Adrenal gland (tissue), 12 donors: ENCODE results near the gene ADAMTS13. TPM values are rescaled to one million over a fixed set of nuclear protein-coding genes. Genes with fewer than 3 reads are reported as not detected.
"Not testable (repeated sequence)": the region's sequence is repeated elsewhere in the genome, so short reads cannot be mapped to it uniquely, and the experiment has no call there.

ENCODE experiments used
- DNase-seq, 7 donors: peaks; one replicate each; pipeline ENCODE4 v3.0.0-alpha.2; 2019 to 2020
- H3K27ac ChIP-seq, 5 donors: fragments of 200-600 bp; sonication (generic) in 4 of 5; 1 replicate in 3 of 5; 2 replicates in 2 of 5; pipeline versions ENCODE4 v1.5.1 to v1.8.0; 2016 to 2020; ENCODE audit warnings: mild to moderate bottlenecking in 1 of 5
- H3K27me3 ChIP-seq: fragments of 200-600 bp; 2 replicates; pipeline ENCODE4 v1.8.0; 2021
- H3K36me3 ChIP-seq, 2 donors: fragments of 200-600 bp; replicated peaks in 1 of 2; 1 replicate in 1 of 2; 2 replicates in 1 of 2; pipeline versions ENCODE4 v1.5.1 to v1.8.0; 2018 to 2022
- H3K4me1 ChIP-seq, 2 donors: fragments of 200-600 bp; replicated peaks in 1 of 2; 1 replicate in 1 of 2; 2 replicates in 1 of 2; pipeline versions ENCODE4 v1.5.1 to v1.8.0; 2018 to 2021
- H3K4me3 ChIP-seq, 4 donors: fragments of 200-600 bp; sonication (generic) in 3 of 4; one replicate each; pipeline ENCODE4 v1.5.1; 2016 to 2018
- H3K9me3 ChIP-seq, 3 donors: fragments of 200-600 bp; sonication (generic) in 1 of 3; replicated peaks in 1 of 3; 1 replicate in 2 of 3; 2 replicates in 1 of 3; pipeline versions ENCODE4 v1.5.1 to v1.8.0; 2016 to 2021
- POLR2A ChIP-seq, 2 donors: fragments of 450-650 bp; IDR thresholded peaks; one replicate each; pipeline ENCODE4 v1.6.1; 2017; ENCODE audit warnings: antibody characterized with exemption in 2 of 2, mild to moderate bottlenecking in 2 of 2, moderate library complexity in 1 of 2
- WGBS, 4 donors: extraction: QIAGEN DNeasy Blood & Tissue Kit in 2 of 4; methylation state at CpG; one replicate each; pipeline versions ENCODE4 v1.1.5 to v1.1.7; 2013 to 2017; 5-methylcytosine and 5-hydroxymethylcytosine counted together
- intact Hi-C, 2 donors: fragments of 100-400 bp; cut with DNase I; formaldehyde crosslinking; loops; one replicate each; pipeline versions ENCODE4 v1.14.1 to v1.15.0; 2022 to 2023
- polyA plus RNA-seq, 3 donors: library from polyadenylated mRNA; stranded (reverse); fragments of 200-250 nt in 2 of 3; fragments of 350-450 nt in 1 of 3; fragmentation: Illumina TruSeq in 1 of 3; extraction: RNeasy Lipid Tissue Mini Kit (QIAGEN cat#74804) in 1 of 3; gene quantifications; one replicate each; pipeline ENCODE4 v1.2.3, GENCODE V29; 2013 to 2014
- total RNA-seq, 9 donors: library from RNA; depleted of rRNA in 4 of 9; stranded (reverse); fragments of >200 nt in 4 of 9; fragments of 120-200 nt in 1 of 9; fragmentation: NEBNext Ultra II Directional in 1 of 9; extraction: Animal tissue kit (Norgen Biotek cat#: 25700) in 1 of 9; gene quantifications; one replicate each; pipeline versions ENCODE4 v1.1.0 to v1.2.4, GENCODE V29; 2013 to 2023
- TF ChIP-seq, protein P1 (sequence below), 6 experiments: fragments of 450-650 bp in 4 of 6; fragments of 200-600 bp in 2 of 6; sonication (generic) in 1 of 6; IDR thresholded peaks; 1 replicate in 5 of 6; 2 replicates in 1 of 6; pipeline versions ENCODE4 v1.5.1 to v1.8.0; 2016 to 2021; ENCODE audit warnings: antibody characterized with exemption in 6 of 6, mild to moderate bottlenecking in 2 of 6, moderate library complexity in 1 of 6
- donor health status: healthy with polysubstance abuse.
- donor health status: Bipolar disorder and iron deficiency.
- donor health status: DM: yes; HTN: yes; CAD: no.
- donor health status: DM: no; HTN: no; CAD: no.
- donor health status: DM: no; HTN: no; CAD: no.
- donor health status: DM: yes; HTN: yes; CAD: no.

Gene ADAMTS13
- total and polyA plus RNA-seq, 12 donors: 0.15 to 19.9 (median 2.0) TPM

- DNase-seq: no peak
- H3K9me3 ChIP-seq: no peaks in the 10 kb centered on the region
- no peak overlapping the region for H3K27ac ChIP-seq
- 75 to 90% (median 83%) methylated on average over 4 to 23 of the region's 23 CpGs for WGBS, 4 donors
- intact Hi-C loops: no loop called here
- H3K27me3 ChIP-seq: no peaks in the 10 kb centered on the region
- H3K36me3 ChIP-seq: no peaks in the 10 kb centered on the region
- no peak overlapping the region for H3K4me3 ChIP-seq
- no peaks in the 10 kb centered on the region for H3K4me1 ChIP-seq
- TF ChIP-seq, protein P1, sequence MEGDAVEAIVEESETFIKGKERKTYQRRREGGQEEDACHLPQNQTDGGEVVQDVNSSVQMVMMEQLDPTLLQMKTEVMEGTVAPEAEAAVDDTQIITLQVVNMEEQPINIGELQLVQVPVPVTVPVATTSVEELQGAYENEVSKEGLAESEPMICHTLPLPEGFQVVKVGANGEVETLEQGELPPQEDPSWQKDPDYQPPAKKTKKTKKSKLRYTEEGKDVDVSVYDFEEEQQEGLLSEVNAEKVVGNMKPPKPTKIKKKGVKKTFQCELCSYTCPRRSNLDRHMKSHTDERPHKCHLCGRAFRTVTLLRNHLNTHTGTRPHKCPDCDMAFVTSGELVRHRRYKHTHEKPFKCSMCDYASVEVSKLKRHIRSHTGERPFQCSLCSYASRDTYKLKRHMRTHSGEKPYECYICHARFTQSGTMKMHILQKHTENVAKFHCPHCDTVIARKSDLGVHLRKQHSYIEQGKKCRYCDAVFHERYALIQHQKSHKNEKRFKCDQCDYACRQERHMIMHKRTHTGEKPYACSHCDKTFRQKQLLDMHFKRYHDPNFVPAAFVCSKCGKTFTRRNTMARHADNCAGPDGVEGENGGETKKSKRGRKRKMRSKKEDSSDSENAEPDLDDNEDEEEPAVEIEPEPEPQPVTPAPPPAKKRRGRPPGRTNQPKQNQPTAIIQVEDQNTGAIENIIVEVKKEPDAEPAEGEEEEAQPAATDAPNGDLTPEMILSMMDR (IDR thresholded peaks at IDR 0.05): no peak
- TF ChIP-seq POLR2A (IDR thresholded peaks at IDR 0.05): no peak
Observed at GRCh38 chr9:133445293-133445969, 23.3 kb downstream of the ADAMTS13 start.

GRCh38 chr9:133448487-133448972 lies 26.4 kb downstream of the ADAMTS13 start:
- H3K27ac ChIP-seq: no peak overlapping the region
- no peaks in the 10 kb centered on the region for H3K27me3 ChIP-seq
- TF ChIP-seq POLR2A (IDR thresholded peaks at IDR 0.05): no peak
- TF ChIP-seq, protein P1 (IDR thresholded peaks at IDR 0.05): no peak
- H3K4me3 ChIP-seq: no peak overlapping the region
- WGBS, 4 donors: 66 to 87% (median 73%) methylated on average over 3 to 13 of the region's 13 CpGs
- no peaks in the 10 kb centered on the region for H3K36me3 ChIP-seq
- intact Hi-C loops: no loop called here
- no peak for DNase-seq
- H3K9me3 ChIP-seq: no peaks in the 10 kb centered on the region
- H3K4me1 ChIP-seq: no peaks in the 10 kb centered on the region

DNA sequence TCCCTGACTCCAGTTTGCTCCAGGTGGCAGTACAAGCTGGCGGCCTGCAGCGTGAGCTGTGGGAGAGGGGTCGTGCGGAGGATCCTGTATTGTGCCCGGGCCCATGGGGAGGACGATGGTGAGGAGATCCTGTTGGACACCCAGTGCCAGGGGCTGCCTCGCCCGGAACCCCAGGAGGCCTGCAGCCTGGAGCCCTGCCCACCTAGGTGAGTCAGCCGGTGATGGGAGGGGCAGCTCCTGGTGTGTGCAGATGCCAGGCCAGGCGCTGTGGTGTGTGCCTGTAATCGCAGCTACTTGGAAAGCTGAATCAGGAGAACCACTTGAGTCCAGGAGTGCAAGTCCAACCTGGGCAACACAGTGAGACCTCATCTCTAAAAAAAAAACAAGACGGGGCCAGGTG lies 27.6 kb downstream of the ADAMTS13 start:
- intact Hi-C loops: no loop called here
- H3K27me3 ChIP-seq: no peaks in the 10 kb centered on the region
- DNase-seq: no peak
- H3K9me3 ChIP-seq: no peaks in the 10 kb centered on the region
- H3K4me1 ChIP-seq: no peaks in the 10 kb centered on the region
- H3K27ac ChIP-seq: no peak overlapping the region
- 78 to 92% (median 84%) methylated on average over 3 to 12 of the region's 12 CpGs for WGBS, 4 donors
- H3K36me3 ChIP-seq: no peaks in the 10 kb centered on the region
- no peak for TF ChIP-seq POLR2A (IDR thresholded peaks at IDR 0.05)
- TF ChIP-seq, protein P1 (IDR thresholded peaks at IDR 0.05): no peak
- no peak overlapping the region for H3K4me3 ChIP-seq

DNA sequence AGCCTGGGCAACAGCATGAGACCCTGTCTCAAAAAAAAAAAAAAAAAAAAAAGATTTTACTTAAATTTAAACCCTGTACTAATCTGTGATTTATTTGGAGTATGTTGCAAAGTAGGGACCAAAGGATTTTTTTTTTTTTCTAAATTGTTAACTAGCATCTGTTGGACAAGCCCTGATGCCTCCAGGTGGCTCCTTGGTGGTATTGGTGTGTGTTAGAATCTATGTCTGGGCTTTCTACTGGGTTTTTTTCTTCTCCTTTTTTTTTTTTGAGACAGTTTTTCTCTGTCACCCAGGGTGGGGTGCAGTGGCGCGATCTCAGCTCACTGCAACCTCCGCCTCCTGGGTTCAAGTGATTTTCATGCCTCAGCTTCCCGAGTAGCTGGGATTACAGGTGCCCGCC lies 29.7 kb downstream of the ADAMTS13 start:
- WGBS, 4 donors: 90 to 95% (median 92%) methylated on average over 5 of the region's 5 CpGs

DNA sequence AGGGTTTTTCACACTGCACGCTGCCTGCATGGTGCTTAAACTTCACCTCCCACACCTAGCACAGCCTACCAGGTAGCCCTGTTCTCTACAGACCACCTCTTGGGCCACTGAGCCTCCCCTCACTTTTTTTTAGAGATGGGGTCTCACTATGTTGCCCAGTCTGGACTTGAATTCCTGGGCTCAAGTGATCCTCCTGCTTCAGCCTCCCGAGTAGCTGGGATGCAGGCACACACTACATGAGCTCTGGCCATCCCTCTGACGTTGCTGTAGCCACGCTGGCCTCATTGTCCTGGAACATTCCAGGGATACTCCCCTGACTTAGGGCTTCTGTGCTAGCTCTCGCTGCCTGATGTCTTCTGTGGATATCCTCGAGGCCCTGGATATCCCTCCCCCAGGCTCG lies 30.4 kb downstream of the ADAMTS13 start:
- Histone ChIP-seq H3K4me1 (no peaks in the 10 kb centered on the region), H3K4me3 (no peak overlapping the region), H3K27ac (no peak overlapping the region), H3K27me3 (no peaks in the 10 kb centered on the region), H3K9me3 (no peaks in the 10 kb centered on the region), H3K36me3 (no peaks in the 10 kb centered on the region)
- TF ChIP-seq, protein P1 (IDR thresholded peaks at IDR 0.05): no peak
- TF ChIP-seq POLR2A (IDR thresholded peaks at IDR 0.05): no peak
- no peak for DNase-seq
- 63 to 89% (median 78%) methylated on average over 4 to 7 of the region's 7 CpGs for WGBS, 4 donors
- intact Hi-C loops: no loop called here

More for the DNA sequence above, 29.7 kb downstream of the ADAMTS13 start:
- H3K27ac ChIP-seq, DNase-seq, H3K4me1 ChIP-seq, intact Hi-C loops, H3K36me3 ChIP-seq, H3K9me3 ChIP-seq, H3K4me3 ChIP-seq, H3K27me3 ChIP-seq: not testable (repeated sequence)
